NCI-H128 (cell line): ENCODE data around the gene INSL3.
A peak's percentile ranks its signal among the peaks of the same experiment; 100 is the strongest.
"Not testable (repeated sequence)": the region's sequence is repeated elsewhere in the genome, so short reads cannot be mapped to it uniquely, and the experiment has no call there.

Experiments used
- DNase-seq: peaks from one replicate; lab custom pipeline; 2025; ENCODE audit not compliant: unreplicated experiment; lab: John Stamatoyannopoulos, UW

The INSL3 gene

DNA sequence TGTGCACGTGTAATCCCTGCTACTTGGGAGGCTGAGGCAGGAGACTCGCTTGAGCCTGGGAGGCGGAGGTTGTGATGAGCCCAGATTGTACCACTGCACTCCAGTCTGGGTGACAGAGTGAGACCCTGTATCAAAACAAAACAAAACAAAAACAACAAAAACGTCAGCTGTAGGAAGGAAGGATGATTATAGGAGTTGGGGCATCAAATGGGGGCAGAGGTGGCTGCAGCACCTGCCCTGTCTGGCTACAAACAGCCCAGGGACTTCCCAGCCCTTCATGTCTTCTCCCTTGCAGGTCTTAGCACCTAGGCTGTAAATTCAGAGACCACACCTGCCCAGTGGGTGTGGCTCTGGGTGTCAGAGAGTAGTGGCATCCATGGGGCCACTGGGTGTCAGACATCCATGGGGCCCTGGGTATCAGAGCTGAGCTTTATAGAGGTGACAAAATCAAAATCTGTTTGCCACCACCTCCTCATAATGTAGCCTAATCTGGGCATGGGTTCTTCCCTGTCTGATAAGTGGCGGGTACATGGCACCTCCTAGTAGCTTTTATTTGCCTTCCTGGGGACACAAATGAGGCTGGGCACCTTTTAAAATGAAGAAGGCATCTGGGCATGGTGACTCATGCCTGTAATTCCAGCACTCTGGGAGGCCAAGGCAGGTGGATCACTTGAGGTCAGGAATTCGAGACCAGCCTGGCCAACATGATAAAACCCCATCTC is 31.1 kb downstream of the INSL3 start:
- DNase-seq: no peak

DNA sequence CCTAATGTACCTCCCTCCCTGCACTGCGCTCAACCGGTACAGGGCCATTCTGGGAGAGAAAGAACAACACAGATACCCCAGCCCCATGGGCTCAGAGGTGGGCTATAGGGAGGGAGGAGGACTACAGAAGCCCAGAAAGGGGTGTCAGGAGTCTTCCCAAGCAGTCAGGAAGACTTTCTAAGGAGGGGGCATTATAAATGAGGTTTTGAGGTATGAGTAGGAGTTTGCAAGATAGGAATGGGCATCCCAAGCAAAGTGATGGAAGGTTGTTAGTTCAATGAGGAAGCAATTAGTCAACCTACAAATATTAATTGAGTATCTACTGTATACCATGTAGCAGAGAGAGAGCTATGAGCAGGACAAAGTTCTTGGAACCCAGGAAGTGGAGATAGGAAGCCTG is 32.7 kb downstream of the INSL3 start:
- DNase-seq: no peak

DNA sequence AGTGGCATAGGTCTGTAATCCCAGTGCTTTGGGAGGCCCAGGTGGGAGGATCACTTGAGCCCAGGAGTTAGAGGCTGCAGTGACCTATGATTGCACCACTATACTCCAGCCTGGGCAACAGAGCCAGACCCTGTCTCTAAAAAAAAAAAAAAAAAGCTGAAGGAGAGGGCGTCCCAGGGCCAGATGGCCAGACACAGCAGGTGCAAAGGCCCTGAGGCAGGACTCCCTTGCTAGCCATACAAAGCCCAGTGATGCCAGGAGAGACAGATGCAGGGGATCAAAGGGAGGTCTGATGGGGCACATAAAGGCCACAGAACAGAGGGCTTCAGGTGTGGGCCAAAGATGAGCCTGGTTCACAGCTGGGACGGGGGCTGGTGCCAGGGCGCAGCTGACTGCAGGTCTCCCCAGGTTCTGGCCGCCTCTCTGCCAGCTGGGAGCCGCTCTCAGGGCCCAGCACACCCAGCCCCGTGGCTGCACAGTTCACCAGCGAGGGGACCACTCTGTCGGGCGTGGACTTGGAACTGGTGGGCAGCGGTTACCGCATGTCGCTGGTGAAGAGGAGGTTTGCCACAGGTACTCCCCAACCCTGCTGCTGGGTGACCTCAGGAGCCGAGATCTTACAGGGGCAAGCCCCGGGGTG is 33.9 kb downstream of the INSL3 start:
- no peak for DNase-seq

- DNase-seq: peak; percentile 29
Measured at GRCh38 chr19:17784201-17785008, 36.9 kb downstream of the INSL3 start.

- not testable (repeated sequence) for DNase-seq
Measured at GRCh38 chr19:17783721-17784120, 37.6 kb downstream of the INSL3 start.

GRCh38 chr19:17780781-17781180 is 40.5 kb downstream of the INSL3 start:
- DNase-seq: no peak

- DNase-seq: no peak
Measured at GRCh38 chr19:17778968-17779929, 42.1 kb downstream of the INSL3 start.

GRCh38 chr19:17778251-17778967 is 42.9 kb downstream of the INSL3 start:
- DNase-seq: no peak

DNA sequence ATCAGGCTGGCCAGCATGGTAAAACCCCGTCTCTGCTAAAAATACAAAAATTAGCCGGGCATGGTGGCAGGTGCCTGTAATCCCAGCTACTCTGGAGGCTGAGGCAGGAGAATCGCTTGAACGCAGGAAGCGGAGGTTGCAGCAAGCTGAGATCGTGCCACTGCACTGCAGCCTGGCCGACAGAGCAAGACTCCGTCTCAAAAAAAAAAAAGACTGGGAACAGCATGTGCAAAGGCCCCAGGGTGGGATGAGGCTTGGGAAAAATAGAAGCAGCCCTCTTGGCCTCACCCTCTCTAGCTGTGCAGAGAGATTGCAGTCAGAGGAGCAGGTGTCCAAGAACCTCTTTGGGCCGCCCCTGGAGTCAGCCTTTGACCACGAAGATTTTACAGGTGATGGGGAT is 43.5 kb downstream of the INSL3 start:
- DNase-seq: not testable (repeated sequence)

DNA sequence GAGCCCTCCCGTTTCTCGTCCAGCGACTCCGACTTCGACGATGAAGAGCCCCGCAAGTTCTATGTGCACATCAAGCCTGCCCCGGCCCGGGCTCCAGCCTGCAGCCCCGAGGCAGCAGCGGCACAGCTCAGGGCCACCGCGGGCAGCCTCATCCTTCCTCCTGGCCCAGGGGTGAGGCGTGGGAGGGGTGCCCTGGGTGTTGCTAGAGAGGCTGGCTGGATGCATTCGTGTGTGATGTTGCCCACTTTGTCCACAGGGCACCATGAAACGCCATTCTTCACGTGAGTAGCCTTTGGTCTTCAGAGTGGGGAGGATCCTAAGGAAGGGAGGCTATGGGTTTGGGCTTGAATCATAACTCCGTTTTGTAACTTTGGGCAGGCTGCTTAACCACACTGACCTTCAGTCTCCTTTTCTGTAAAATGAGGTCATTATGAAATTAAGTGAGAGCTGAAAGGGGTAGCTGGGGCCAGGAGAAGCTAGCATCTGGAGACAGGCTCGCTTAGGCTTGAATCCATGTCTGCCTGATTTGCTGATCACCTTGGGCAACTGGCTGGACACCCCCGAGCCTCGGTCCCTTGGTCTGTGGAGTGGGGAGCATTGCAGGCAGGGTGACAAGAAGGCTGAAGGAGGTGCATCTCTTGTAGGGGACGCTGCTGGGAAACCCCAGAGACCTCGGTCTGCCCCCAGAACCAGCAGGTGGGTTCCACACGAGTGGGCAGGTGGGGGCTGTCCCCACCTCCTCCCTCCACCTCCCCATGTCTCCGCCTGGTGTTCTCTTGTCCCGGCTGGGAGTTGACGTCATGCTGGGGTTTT is 45.1 kb downstream of the INSL3 start:
- DNase-seq: no peak

GRCh38 chr19:17775245-17775927 is 45.9 kb downstream of the INSL3 start:
- DNase-seq: no peak

DNA sequence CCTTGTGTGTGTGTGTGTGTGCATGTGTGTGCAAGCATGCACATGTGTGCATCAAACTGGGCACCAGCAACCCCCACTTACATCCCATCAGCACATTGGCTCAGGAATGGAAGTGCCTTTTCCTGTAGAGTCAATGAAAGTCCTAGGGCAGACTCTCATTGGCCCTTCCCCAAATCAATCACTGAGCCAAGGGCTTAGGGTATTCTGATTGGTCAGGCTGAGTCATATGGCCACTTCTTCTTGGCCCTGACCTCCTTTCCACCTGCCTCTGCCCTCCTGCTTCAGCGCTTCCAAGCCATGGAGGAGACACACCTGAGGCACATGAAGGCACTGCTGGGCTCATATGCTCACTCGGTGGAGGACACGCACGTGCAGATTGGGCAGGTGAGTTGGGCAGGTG is 49.1 kb downstream of the INSL3 start:
- DNase-seq: no peak

DNA sequence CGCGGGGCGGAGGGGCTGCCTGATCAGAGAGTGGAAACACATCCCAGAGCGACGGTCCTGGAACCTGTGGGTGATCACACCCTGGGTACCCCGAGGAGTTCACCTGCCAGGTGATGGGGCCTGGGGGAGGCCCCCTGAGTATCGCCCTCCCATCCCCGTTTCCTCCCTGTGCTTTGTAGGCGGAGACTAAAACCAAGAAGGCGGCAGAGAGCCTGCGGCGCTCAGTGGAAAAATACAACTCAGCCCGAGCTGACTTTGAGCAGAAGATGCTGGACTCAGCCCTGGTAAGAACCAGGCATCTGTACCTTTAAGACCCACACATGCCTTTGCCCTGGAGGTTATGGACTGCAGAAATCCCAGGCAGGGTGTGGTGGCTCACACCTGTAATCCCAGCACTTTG is 50.7 kb downstream of the INSL3 start:
- DNase-seq: no peak

DNA sequence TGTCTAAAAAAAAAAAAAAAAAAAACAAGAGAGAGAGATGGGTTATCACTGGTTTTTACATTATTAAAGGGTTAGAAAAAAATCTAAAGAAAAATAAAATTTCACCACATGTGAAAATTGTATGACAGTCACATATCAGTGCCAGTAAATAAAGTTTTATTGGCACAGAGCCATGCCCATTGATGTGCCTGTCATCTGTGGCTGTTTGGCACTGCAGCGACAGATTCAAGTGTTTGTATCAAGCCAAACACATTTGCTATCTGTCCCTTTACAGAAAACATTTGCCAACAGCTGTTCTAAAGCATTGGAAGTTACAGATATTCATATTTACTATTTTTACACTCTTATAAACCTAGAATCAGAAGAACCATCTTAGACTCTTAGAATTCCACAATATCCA is 53.8 kb downstream of the INSL3 start:
- no peak for DNase-seq

- peak; percentile 76 for DNase-seq
Measured at GRCh38 chr19:17766543-17767131, 54.7 kb downstream of the INSL3 start.
